ENCODE results near the gene PKHD1.

- TF ChIP-seq, protein P1, sequence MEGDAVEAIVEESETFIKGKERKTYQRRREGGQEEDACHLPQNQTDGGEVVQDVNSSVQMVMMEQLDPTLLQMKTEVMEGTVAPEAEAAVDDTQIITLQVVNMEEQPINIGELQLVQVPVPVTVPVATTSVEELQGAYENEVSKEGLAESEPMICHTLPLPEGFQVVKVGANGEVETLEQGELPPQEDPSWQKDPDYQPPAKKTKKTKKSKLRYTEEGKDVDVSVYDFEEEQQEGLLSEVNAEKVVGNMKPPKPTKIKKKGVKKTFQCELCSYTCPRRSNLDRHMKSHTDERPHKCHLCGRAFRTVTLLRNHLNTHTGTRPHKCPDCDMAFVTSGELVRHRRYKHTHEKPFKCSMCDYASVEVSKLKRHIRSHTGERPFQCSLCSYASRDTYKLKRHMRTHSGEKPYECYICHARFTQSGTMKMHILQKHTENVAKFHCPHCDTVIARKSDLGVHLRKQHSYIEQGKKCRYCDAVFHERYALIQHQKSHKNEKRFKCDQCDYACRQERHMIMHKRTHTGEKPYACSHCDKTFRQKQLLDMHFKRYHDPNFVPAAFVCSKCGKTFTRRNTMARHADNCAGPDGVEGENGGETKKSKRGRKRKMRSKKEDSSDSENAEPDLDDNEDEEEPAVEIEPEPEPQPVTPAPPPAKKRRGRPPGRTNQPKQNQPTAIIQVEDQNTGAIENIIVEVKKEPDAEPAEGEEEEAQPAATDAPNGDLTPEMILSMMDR (IDR thresholded peaks at IDR 0.05; ENCODE audit: poor library complexity): no peak
- no peak for TF ChIP-seq EZH2 (IDR thresholded peaks at IDR 0.05; ENCODE audit: borderline replicate concordance)
Measured at GRCh38 chr6:52132292-52132691, 44.9 kb upstream of the PKHD1 start.

Data from hepatocyte (in vitro differentiated cells).